DOHH2 (cell line): ENCODE results near the gene CIAO1.

Experiments used
- H3F3A ChIP-seq: fragments of 200-600 bp; sonication (generic), shearing (Covaris generic); 2 replicates; pipeline ENCODE4 v1.6.0; 2016; ENCODE audit warnings: antibody characterized with exemption, mild to moderate bottlenecking; ENCODE audit not compliant: control insufficient read depth, insufficient read depth
- H3K27ac ChIP-seq: fragments of 200-600 bp; sonication (generic); 2 replicates; pipeline ENCODE4 v1.5.1; 2014; ENCODE audit warnings: low read depth, mild to moderate bottlenecking, low read length, moderate library complexity
- H3K27me3 ChIP-seq: fragments of 200-600 bp; sonication (generic); 2 replicates; pipeline ENCODE4 v1.6.1; 2014; ENCODE audit warnings: mild to moderate bottlenecking, low read length, mixed read lengths; ENCODE audit not compliant: control insufficient read depth
- H3K36me3 ChIP-seq: fragments of 200-600 bp; sonication (generic); 2 replicates; pipeline ENCODE4 v1.6.1; 2014; ENCODE audit warnings: mild to moderate bottlenecking, low read length, moderate library complexity, mixed read lengths; ENCODE audit not compliant: control insufficient read depth
- H3K4me1 ChIP-seq: fragments of 200-600 bp; sonication (generic); 2 replicates; pipeline ENCODE4 v1.6.1; 2014; ENCODE audit warnings: mild to moderate bottlenecking, low read length, mixed read lengths; ENCODE audit not compliant: control insufficient read depth
- H3K4me2 ChIP-seq: fragments of 200-600 bp; sonication (generic); 2 replicates; pipeline ENCODE4 v1.6.0; 2014; ENCODE audit warnings: mild to moderate bottlenecking, low read length, moderate library complexity
- H3K4me3 ChIP-seq: fragments of 200-600 bp; sonication (generic); 2 replicates; pipeline ENCODE4 v1.5.1; 2014; ENCODE audit warnings: mild to moderate bottlenecking, low read length, mixed read lengths
- H3K79me2 ChIP-seq: fragments of 200-600 bp; sonication (generic); 2 replicates; pipeline ENCODE4 v1.6.1; 2014; ENCODE audit warnings: mild to moderate bottlenecking, low read length, mixed read lengths; ENCODE audit not compliant: control insufficient read depth
- H3K9me2 ChIP-seq: fragments of 200-600 bp; sonication (generic); replicated peaks from 2 replicates; pipeline ENCODE4 v1.6.1; 2014; ENCODE audit warnings: mild to moderate bottlenecking, low read length, mixed read lengths; ENCODE audit not compliant: control insufficient read depth
- H3K9me3 ChIP-seq: fragments of 200-600 bp; sonication (generic); 2 replicates; pipeline ENCODE4 v1.6.1; 2014; ENCODE audit warnings: antibody characterized with exemption, low read length, mixed read lengths; ENCODE audit not compliant: control insufficient read depth, insufficient read depth
- H4K20me1 ChIP-seq: fragments of 200-600 bp; sonication (generic); 2 replicates; pipeline ENCODE4 v1.6.0; 2014; ENCODE audit warnings: low read depth, mild to moderate bottlenecking, antibody characterized with exemption, low read length, moderate library complexity; ENCODE audit not compliant: control insufficient read depth, insufficient read depth
- EZH2phosphoT487 ChIP-seq: fragments of 200-600 bp; sonication (generic); IDR thresholded peaks from 2 replicates; pipeline ENCODE4 v1.6.1; 2017; ENCODE audit warnings: borderline replicate concordance, mild to moderate bottlenecking, antibody characterized with exemption, low read length, moderate library complexity, mixed read lengths
- TF ChIP-seq, protein P1 (sequence below): fragments of 200-600 bp; sonication (generic); IDR thresholded peaks from one replicate; pipeline ENCODE4 v1.5.1; 2014; ENCODE audit warnings: antibody characterized with exemption, mild to moderate bottlenecking, low read depth, low read length; ENCODE audit not compliant: poor library complexity, severe bottlenecking

The CIAO1 gene

DNA sequence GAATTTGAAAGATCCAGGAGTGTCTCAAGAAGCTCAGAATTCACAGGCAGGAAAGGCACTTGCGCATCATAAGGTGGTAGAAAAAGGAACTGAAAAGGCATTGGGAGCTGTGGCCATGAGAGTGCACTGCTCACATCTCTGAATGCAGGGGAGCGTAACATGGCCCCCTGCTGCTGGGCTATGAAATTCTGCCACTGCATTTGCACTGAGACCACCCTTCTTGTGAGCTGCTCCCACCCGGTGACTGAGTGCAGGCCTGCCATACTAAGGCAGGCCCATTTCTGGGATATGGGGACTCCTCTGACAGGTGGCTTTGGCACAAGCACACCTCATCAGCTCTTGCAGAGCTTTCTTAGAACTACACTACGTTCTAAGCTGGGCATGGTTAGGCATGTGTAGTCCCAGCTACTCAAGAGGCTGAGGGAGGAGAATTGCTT, 32.1 kb upstream of the CIAO1 start:
- 0 out of 2 replicates have a peak, but pooled peaks cover 3% of the 10 kb centered on the region for H3F3A ChIP-seq
- H3K36me3 ChIP-seq = no peaks in the 10 kb centered on the region
- no peaks in the 10 kb centered on the region for H4K20me1 ChIP-seq
- TF ChIP-seq, protein P1, sequence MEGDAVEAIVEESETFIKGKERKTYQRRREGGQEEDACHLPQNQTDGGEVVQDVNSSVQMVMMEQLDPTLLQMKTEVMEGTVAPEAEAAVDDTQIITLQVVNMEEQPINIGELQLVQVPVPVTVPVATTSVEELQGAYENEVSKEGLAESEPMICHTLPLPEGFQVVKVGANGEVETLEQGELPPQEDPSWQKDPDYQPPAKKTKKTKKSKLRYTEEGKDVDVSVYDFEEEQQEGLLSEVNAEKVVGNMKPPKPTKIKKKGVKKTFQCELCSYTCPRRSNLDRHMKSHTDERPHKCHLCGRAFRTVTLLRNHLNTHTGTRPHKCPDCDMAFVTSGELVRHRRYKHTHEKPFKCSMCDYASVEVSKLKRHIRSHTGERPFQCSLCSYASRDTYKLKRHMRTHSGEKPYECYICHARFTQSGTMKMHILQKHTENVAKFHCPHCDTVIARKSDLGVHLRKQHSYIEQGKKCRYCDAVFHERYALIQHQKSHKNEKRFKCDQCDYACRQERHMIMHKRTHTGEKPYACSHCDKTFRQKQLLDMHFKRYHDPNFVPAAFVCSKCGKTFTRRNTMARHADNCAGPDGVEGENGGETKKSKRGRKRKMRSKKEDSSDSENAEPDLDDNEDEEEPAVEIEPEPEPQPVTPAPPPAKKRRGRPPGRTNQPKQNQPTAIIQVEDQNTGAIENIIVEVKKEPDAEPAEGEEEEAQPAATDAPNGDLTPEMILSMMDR = peak; percentile 63
- TF ChIP-seq EZH2phosphoT487 = no peak
- H3K27me3 ChIP-seq = no peaks in the 10 kb centered on the region
- H3K79me2 ChIP-seq = peaks cover 14% of the 10 kb centered on the region
- H3K9me3 ChIP-seq = no peaks in the 10 kb centered on the region
- peak overlapping the region; percentile 75 for H3K4me2 ChIP-seq
- H3K9me2 ChIP-seq = no peaks in the 10 kb centered on the region
- peak overlapping the region; percentile 56 for H3K27ac ChIP-seq
- peaks cover 43% of the 10 kb centered on the region for H3K4me1 ChIP-seq
- H3K4me3 ChIP-seq = peak overlapping the region; percentile 53

DNA sequence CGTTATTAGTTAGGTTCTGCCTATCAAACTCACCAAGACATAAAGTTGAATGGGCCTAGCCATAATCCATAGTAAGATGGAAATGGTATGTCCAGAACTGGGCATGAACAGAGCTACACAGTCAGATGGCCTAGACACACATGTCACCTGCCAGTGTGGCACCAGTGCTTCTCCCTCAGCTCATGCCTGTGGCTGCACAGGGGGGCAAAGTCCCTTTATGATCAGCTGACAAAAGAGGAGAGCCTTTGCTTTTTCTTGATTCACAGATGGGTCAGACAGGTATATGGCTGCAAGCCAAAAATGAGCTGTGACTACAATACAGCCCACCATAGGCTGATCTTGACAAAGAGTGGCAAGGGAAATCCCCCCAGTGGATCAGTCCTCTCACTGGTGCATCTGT, 29.1 kb upstream of the CIAO1 start:
- Histone ChIP-seq H3K4me2 (no peak overlapping the region), H3F3A (peaks cover 16% of the 10 kb centered on the region), H3K27me3 (no peaks in the 10 kb centered on the region), H3K4me3 (no peak overlapping the region), H3K4me1 (peaks cover 64% of the 10 kb centered on the region), H3K9me2 (no peaks in the 10 kb centered on the region), H3K9me3 (no peaks in the 10 kb centered on the region), H3K79me2 (peaks cover 12% of the 10 kb centered on the region), H4K20me1 (no peaks in the 10 kb centered on the region), H3K36me3 (no peaks in the 10 kb centered on the region), H3K27ac (no peak overlapping the region)
- TF ChIP-seq, protein P1 = no peak
- no peak for TF ChIP-seq EZH2phosphoT487

DNA sequence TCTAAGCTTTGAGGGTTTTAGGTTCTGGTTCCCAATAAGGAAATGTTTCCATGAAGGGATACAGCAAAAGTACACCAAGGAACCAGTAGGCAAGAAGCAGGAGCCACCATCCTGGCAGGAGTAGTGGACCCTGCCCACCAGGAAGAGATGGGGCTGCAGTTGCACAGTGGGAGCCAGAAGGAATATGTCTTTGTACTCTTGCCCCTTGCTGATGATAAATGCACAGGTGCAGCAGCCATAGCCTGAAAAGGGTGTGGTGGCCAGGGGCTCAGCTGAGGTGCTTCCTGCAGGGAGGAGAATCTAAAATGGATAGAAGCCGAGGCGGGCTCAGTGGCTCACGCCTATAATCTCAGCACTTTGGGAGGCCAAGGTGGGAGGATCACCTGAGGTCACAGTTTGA, 27.8 kb upstream of the CIAO1 start:
- H3K9me2 ChIP-seq = no peaks in the 10 kb centered on the region
- TF ChIP-seq EZH2phosphoT487 = no peak
- TF ChIP-seq, protein P1 = no peak
- peaks cover 21% of the 10 kb centered on the region for H3F3A ChIP-seq
- H3K4me1 ChIP-seq = peaks cover 68% of the 10 kb centered on the region
- H3K79me2 ChIP-seq = peaks cover 12% of the 10 kb centered on the region
- H3K27me3 ChIP-seq = no peaks in the 10 kb centered on the region
- H4K20me1 ChIP-seq = no peaks in the 10 kb centered on the region
- H3K4me2 ChIP-seq = no peak overlapping the region
- H3K27ac ChIP-seq = no peak overlapping the region
- H3K4me3 ChIP-seq = no peak overlapping the region
- H3K36me3 ChIP-seq = no peaks in the 10 kb centered on the region
- H3K9me3 ChIP-seq = no peaks in the 10 kb centered on the region
